Psoas muscle (tissue), 8 donors: ENCODE results near the gene UCHL5. TPM values are rescaled to one million over a fixed set of nuclear protein-coding genes. Genes with fewer than 3 reads are reported as not detected.

Source experiments
- ATAC-seq, 4 donors: fragments of 200-7000 bp; cut with Tn5 transposase; one replicate each; pipeline ENCODE4 v1.9.1; 2020; ENCODE audit warnings: moderate library complexity in 3 of 4, mild to moderate bottlenecking in 2 of 4
- DNase-seq, 2 donors: peaks; one replicate each; pipeline ENCODE4 v3.0.0-alpha.2; 2020
- H3K27ac ChIP-seq: fragments of 200-600 bp; one replicate; pipeline ENCODE4 v1.8.0; 2022
- H3K27me3 ChIP-seq, 3 donors: fragments of 200-600 bp in 1 of 3; one replicate each; pipeline versions ENCODE4 v1.6.1 to v1.8.0; 2013 to 2022; ENCODE audit warnings: low read length in 2 of 3, mild to moderate bottlenecking in 2 of 3, moderate library complexity in 1 of 3; ENCODE audit not compliant: insufficient read depth in 3 of 3
- H3K36me3 ChIP-seq, 2 donors: fragments of 200-600 bp in 1 of 2; one replicate each; pipeline versions ENCODE4 v1.6.1 to v1.8.0; 2013 to 2022; ENCODE audit warnings: low read depth in 1 of 2, mild to moderate bottlenecking in 1 of 2, moderate library complexity in 1 of 2; ENCODE audit not compliant: insufficient read depth in 1 of 2
- H3K4me1 ChIP-seq: fragments of 200-600 bp; one replicate; pipeline ENCODE4 v1.8.0; 2022
- H3K4me3 ChIP-seq: fragments of 200-600 bp; one replicate; pipeline ENCODE4 v1.8.0; 2022; ENCODE audit warnings: mild to moderate bottlenecking
- H3K9me3 ChIP-seq: fragments of 200-600 bp; one replicate; pipeline ENCODE4 v1.8.0; 2022
- WGBS, 3 donors: extraction: QIAGEN DNeasy Blood & Tissue Kit; methylation state at CpG; one replicate each; pipeline versions ENCODE4 v1.1.6 to v1.1.7; 2013; 5-methylcytosine and 5-hydroxymethylcytosine counted together
- intact Hi-C, 2 donors: fragments of 100-400 bp; cut with DNase I; formaldehyde crosslinking; loops; one replicate each; pipeline versions ENCODE4 v1.11.0 to v1.14.2; 2022
- polyA plus RNA-seq, 3 donors: library from polyadenylated mRNA; stranded (reverse); fragments of 200-250 nt; gene quantifications; one replicate each; pipeline ENCODE4 v1.2.3, GENCODE V29; 2013
- total RNA-seq, 4 donors: library from RNA; stranded (reverse); fragmentation: NEBNext Ultra II Directional in 2 of 4; extraction: Animal tissue kit (Norgen Biotek cat#: 25700) in 2 of 4; gene quantifications; one replicate each; pipeline versions ENCODE4 v1.2.1 to v1.2.4, GENCODE V29; 2021 to 2023
- TF ChIP-seq, protein P1 (sequence below): fragments of 200-600 bp; IDR thresholded peaks from one replicate; pipeline ENCODE4 v1.8.0; 2022; ENCODE audit warnings: antibody characterized with exemption
- donor health status: healthy with polysubstance abuse.
- donor health status: DM: no; HTN: no; CAD: no; lungs with moderate emphysema.
- donor health status: Bipolar disorder and iron deficiency.
- donor health status: healthy.
- donor health status: DM: yes; HTN: yes; CAD: no.
- donor health status: DM: no; HTN: no; CAD: no.
- donor health status: DM: no; HTN: no; CAD: no.
- donor health status: DM: yes; HTN: yes; CAD: no.

Gene UCHL5
- total and polyA plus RNA-seq, 7 donors, result 18.6 to 44.2 (median 32.3) TPM

DNA sequence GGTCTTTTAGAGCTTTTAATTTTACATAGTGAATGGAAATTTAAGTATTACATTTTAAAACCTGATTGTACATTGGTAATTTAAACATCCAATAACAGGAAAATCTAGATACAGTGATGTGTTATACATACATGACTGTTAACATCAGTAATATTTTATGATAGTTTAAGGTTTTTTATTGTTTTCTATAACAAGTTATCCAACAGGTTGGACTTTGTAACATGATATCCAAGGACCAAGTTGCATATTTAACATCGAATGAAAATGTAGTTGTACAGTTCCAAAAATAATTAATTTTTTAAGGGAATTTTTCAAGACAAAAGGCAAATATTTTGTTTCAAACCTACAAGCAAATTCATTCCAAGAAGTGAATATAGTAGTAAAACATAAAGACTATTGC lies 31.7 kb upstream of the UCHL5 start:
- Histone ChIP-seq H3K4me1 (no peaks in the 10 kb centered on the region), H3K36me3 (peaks cover 2 to 73% of the 10 kb centered on the region in 2 donors), H3K9me3 (no peaks in the 10 kb centered on the region), H3K4me3 (no peak overlapping the region), H3K27ac (no peak overlapping the region), H3K27me3 (no peaks in the 10 kb centered on the region)
- DNase-seq (no peak), ATAC-seq (no peak)
- intact Hi-C loops, result loop anchor here in 1 of 2 donors (5.0 kb wide), 1 partner anchor 41 kb away; no protein-coding TSS in a partner anchor
- TF ChIP-seq, protein P1, sequence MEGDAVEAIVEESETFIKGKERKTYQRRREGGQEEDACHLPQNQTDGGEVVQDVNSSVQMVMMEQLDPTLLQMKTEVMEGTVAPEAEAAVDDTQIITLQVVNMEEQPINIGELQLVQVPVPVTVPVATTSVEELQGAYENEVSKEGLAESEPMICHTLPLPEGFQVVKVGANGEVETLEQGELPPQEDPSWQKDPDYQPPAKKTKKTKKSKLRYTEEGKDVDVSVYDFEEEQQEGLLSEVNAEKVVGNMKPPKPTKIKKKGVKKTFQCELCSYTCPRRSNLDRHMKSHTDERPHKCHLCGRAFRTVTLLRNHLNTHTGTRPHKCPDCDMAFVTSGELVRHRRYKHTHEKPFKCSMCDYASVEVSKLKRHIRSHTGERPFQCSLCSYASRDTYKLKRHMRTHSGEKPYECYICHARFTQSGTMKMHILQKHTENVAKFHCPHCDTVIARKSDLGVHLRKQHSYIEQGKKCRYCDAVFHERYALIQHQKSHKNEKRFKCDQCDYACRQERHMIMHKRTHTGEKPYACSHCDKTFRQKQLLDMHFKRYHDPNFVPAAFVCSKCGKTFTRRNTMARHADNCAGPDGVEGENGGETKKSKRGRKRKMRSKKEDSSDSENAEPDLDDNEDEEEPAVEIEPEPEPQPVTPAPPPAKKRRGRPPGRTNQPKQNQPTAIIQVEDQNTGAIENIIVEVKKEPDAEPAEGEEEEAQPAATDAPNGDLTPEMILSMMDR, result no peak
- 31 to 41% (median 41%) methylated on average over 1 of the region's 1 CpG for WGBS, 3 donors

- no peak overlapping the region for H3K27ac ChIP-seq
- 25 to 37% (median 37%) methylated on average over 3 of the region's 3 CpGs for WGBS, 3 donors
- ATAC-seq, result peak in 1 of 4 donors; percentile 47
- TF ChIP-seq, protein P1, result no peak
- H3K4me1 ChIP-seq, result no peaks in the 10 kb centered on the region
- no peaks in the 10 kb centered on the region for H3K27me3 ChIP-seq
- intact Hi-C loops, result no loop called here
- H3K9me3 ChIP-seq, result no peaks in the 10 kb centered on the region
- H3K4me3 ChIP-seq, result no peak overlapping the region
- H3K36me3 ChIP-seq, result peaks cover 0 to 81% of the 10 kb centered on the region in 2 donors
- DNase-seq, result no peak
These were observed 28.7 kb upstream of the UCHL5 start for GRCh38 chr1:193087893-193088292.

- 89 to 91% (median 90%) methylated on average over 3 of the region's 3 CpGs for WGBS, 3 donors
- Histone ChIP-seq H3K27me3 (no peaks in the 10 kb centered on the region), H3K27ac (no peak overlapping the region), H3K4me3 (no peak overlapping the region), H3K36me3 (peaks cover 0 to 88% of the 10 kb centered on the region in 2 donors), H3K9me3 (no peaks in the 10 kb centered on the region), H3K4me1 (no peaks in the 10 kb centered on the region)
- ATAC-seq, result no peak
- no peak for DNase-seq
- intact Hi-C loops, result no loop called here
- TF ChIP-seq, protein P1, result no peak
These were observed 27.2 kb upstream of the UCHL5 start for GRCh38 chr1:193086342-193086741.

- Histone ChIP-seq H3K9me3 (no peaks in the 10 kb centered on the region), H3K4me1 (no peaks in the 10 kb centered on the region), H3K36me3 (peaks cover 0 to 87% of the 10 kb centered on the region in 2 donors), H3K27ac (no peak overlapping the region), H3K27me3 (no peaks in the 10 kb centered on the region), H3K4me3 (no peak overlapping the region)
- no peak for DNase-seq
- intact Hi-C loops, result no loop called here
- WGBS, 3 donors, result 76 to 88% (median 79%) methylated on average over 1 of the region's 1 CpG
- TF ChIP-seq, protein P1, result no peak
- ATAC-seq, result no peak
These were observed 26.1 kb upstream of the UCHL5 start for GRCh38 chr1:193085263-193085662.
